Esophagus squamous epithelium (tissue), 4 donors: Measurements from ENCODE around the gene PCDH9.

Experiments used
- POLR2A ChIP-seq, 4 donors: fragments of 450-650 bp; IDR thresholded peaks; one replicate each; pipeline ENCODE4 v1.6.1; 2017; ENCODE audit warnings: antibody characterized with exemption in 4 of 4, mild to moderate bottlenecking in 4 of 4, moderate library complexity in 3 of 4
- TF ChIP-seq, protein P1 (sequence below), 6 experiments: fragments of 450-650 bp in 4 of 6; fragments of 200-600 bp in 2 of 6; sonication (generic) in 2 of 6; IDR thresholded peaks; one replicate each; pipeline ENCODE4 v1.5.1; 2016 to 2019; ENCODE audit warnings: antibody characterized with exemption in 6 of 6, mild to moderate bottlenecking in 4 of 6, moderate library complexity in 4 of 6

GRCh38 chr13:66858163-66858562 is 372.0 kb downstream of the PCDH9 start:
- TF ChIP-seq, protein P1, sequence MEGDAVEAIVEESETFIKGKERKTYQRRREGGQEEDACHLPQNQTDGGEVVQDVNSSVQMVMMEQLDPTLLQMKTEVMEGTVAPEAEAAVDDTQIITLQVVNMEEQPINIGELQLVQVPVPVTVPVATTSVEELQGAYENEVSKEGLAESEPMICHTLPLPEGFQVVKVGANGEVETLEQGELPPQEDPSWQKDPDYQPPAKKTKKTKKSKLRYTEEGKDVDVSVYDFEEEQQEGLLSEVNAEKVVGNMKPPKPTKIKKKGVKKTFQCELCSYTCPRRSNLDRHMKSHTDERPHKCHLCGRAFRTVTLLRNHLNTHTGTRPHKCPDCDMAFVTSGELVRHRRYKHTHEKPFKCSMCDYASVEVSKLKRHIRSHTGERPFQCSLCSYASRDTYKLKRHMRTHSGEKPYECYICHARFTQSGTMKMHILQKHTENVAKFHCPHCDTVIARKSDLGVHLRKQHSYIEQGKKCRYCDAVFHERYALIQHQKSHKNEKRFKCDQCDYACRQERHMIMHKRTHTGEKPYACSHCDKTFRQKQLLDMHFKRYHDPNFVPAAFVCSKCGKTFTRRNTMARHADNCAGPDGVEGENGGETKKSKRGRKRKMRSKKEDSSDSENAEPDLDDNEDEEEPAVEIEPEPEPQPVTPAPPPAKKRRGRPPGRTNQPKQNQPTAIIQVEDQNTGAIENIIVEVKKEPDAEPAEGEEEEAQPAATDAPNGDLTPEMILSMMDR (IDR thresholded peaks at IDR 0.05) = no peak
- no peak for TF ChIP-seq POLR2A (IDR thresholded peaks at IDR 0.05)
